A549 (cell line): ENCODE measurements around the gene DTX3. TPM values are rescaled to one million over a fixed set of nuclear protein-coding genes. Genes with fewer than 3 reads are reported as not detected.
"Not testable (repeated sequence)": the region's sequence is repeated elsewhere in the genome, so short reads cannot be mapped to it uniquely, and the experiment has no call there.

Source experiments
- ATAC-seq, 2 experiments: fragments of 200-7000 bp in 1 of 2; fragments of >200 bp in 1 of 2; cut with Nextera tagmentation in 1 of 2; cut with Tn5 transposase in 1 of 2; 3 replicates each; pipeline versions ENCODE4 v1.8.0 to v1.9.1; 2018 to 2020; ENCODE audit warnings: mild to moderate bottlenecking in 1 of 2, moderate library complexity in 1 of 2
- CTCF ChIA-PET: fragments of 300-600 bp; sonication (Branson Sonifier 250); formaldehyde crosslinking; extraction: SDS; loops from one replicate; lab custom pipeline; 2021; ENCODE audit warnings: antibody characterized with exemption, inconsistent platforms; lab: Yijun Ruan, JAX
- POLR2A ChIA-PET: fragments of 350-600 bp; formaldehyde crosslinking; extraction: SDS; loops from one replicate; lab custom pipeline; 2021; ENCODE audit warnings: antibody characterized with exemption, inconsistent platforms; lab: Yijun Ruan, JAX
- DNase-seq, 2 experiments: peaks; one replicate each; pipeline versions ENCODE4 v3.0.0 to v3.0.0-alpha.2; 2011 to 2016; ENCODE audit warnings: low read depth in 1 of 2, low spot score in 1 of 2
- FAIRE-seq: peaks from 2 replicates; lab custom pipeline; 2011; peaks lifted over from hg19 to GRCh38; lab: Jason Lieb, UNC
- H3K27ac ChIP-seq, 2 experiments: fragments of >200 bp; sonication (Bioruptor Twin); formaldehyde crosslinking; 3 replicates each; pipeline ENCODE4 v1.5.1; 2016 to 2017
- H3K4me1 ChIP-seq: fragments of >200 bp; sonication (Bioruptor Twin); formaldehyde crosslinking; 3 replicates; pipeline ENCODE4 v1.6.1; 2016
- H3K4me2 ChIP-seq: fragments of >200 bp; sonication (Bioruptor Twin); formaldehyde crosslinking; 3 replicates; pipeline ENCODE4 v1.6.1; 2016
- H3K4me3 ChIP-seq: fragments of >200 bp; sonication (Bioruptor Twin); formaldehyde crosslinking; 3 replicates; pipeline ENCODE4 v1.5.1; 2016
- H3K9me3 ChIP-seq: fragments of >200 bp; sonication (Bioruptor Twin); formaldehyde crosslinking; 3 replicates; pipeline ENCODE4 v1.6.1; 2016
- ATOH8 ChIP-seq: fragments of 250-450 bp; sonication (Bioruptor Pico); IDR thresholded peaks from 2 replicates; pipeline ENCODE4 v1.5.0; 2020; ENCODE audit warnings: low read depth, mild to moderate bottlenecking, moderate library complexity
- BCL3 ChIP-seq: fragments of >200 bp; sonication (Bioruptor Twin); formaldehyde crosslinking; IDR thresholded peaks from 3 replicates; pipeline ENCODE4 v1.6.1; 2016
- CBX2 ChIP-seq: fragments of 200-600 bp; sonication (generic); IDR thresholded peaks from 2 replicates; pipeline ENCODE4 v1.6.1; 2016; ENCODE audit warnings: low read depth, mild to moderate bottlenecking, borderline replicate concordance
- CHD2 ChIP-seq: fragments of 150-350 bp; IDR thresholded peaks from 2 replicates; pipeline ENCODE4 v1.6.1; 2014; ENCODE audit warnings: low read length; ENCODE audit not compliant: partially characterized antibody
- E2F6 ChIP-seq: IDR thresholded peaks from 2 replicates; pipeline ENCODE4 v1.6.1; 2012; ENCODE audit warnings: low read depth, borderline replicate concordance
- EP300 ChIP-seq, 2 experiments: fragments of >200 bp; sonication (Bioruptor Twin); formaldehyde crosslinking; IDR thresholded peaks; 2 replicates in 1 of 2; 3 replicates in 1 of 2; pipeline ENCODE4 v1.6.1; 2016 to 2017
- HES2 ChIP-seq: fragments of >200 bp; sonication (Bioruptor Twin); formaldehyde crosslinking; IDR thresholded peaks from 2 replicates; pipeline ENCODE4 v1.6.1; 2016
- HEYL ChIP-seq: fragments of 250-450 bp; sonication (Bioruptor Pico); IDR thresholded peaks from 2 replicates; pipeline ENCODE4 v1.8.0; 2021; ENCODE audit warnings: mild to moderate bottlenecking, moderate library complexity
- HOXB5 ChIP-seq: fragments of 250-450 bp; sonication (Bioruptor Pico); IDR thresholded peaks from 2 replicates; pipeline ENCODE4 v1.5.0; 2020; ENCODE audit warnings: mild to moderate bottlenecking, moderate library complexity
- KDM1A ChIP-seq: fragments of 200-600 bp; sonication (generic); IDR thresholded peaks from 2 replicates; pipeline ENCODE4 v1.6.1; 2016; ENCODE audit warnings: low read depth, mild to moderate bottlenecking
- MAX ChIP-seq: IDR thresholded peaks from 2 replicates; pipeline ENCODE4 v1.6.1; 2012
- NFE2L2 ChIP-seq: fragments of 150-350 bp; conservative IDR thresholded peaks from 2 replicates; pipeline ENCODE4 v1.6.1; 2014; ENCODE audit warnings: low read length
- PHF8 ChIP-seq: fragments of 200-600 bp; sonication (generic); IDR thresholded peaks from 2 replicates; pipeline ENCODE4 v1.6.1; 2016; ENCODE audit warnings: low read depth, mild to moderate bottlenecking, antibody characterized with exemption, moderate library complexity, borderline replicate concordance
- RNF2 ChIP-seq: fragments of 200-600 bp; sonication (generic); IDR thresholded peaks from 2 replicates; pipeline ENCODE4 v1.6.1; 2016; ENCODE audit warnings: low read depth, mild to moderate bottlenecking, antibody characterized with exemption, moderate library complexity, borderline replicate concordance
- SMC3 ChIP-seq: fragments of >200 bp; sonication (Bioruptor Twin); formaldehyde crosslinking; IDR thresholded peaks from 3 replicates; pipeline ENCODE4 v1.6.1; 2018; ENCODE audit warnings: inconsistent platforms
- ZC3H11A ChIP-seq: fragments of 450-650 bp; IDR thresholded peaks from 2 replicates; pipeline ENCODE4 v1.6.1; 2014; ENCODE audit warnings: antibody characterized with exemption, mild to moderate bottlenecking
- ZFP36 ChIP-seq: fragments of 450-650 bp; IDR thresholded peaks from 2 replicates; pipeline ENCODE4 v1.6.1; 2014; ENCODE audit warnings: borderline replicate concordance; ENCODE audit not compliant: partially characterized antibody
- ZNF302 ChIP-seq: fragments of 250-450 bp; sonication (Bioruptor Pico); IDR thresholded peaks from 2 replicates; pipeline ENCODE4 v1.9.0; 2021; ENCODE audit warnings: inconsistent platforms, mild to moderate bottlenecking, moderate library complexity
- WGBS: methylation state at CpG from one replicate; pipeline ENCODE4 v1.1.6; 2017; ENCODE audit errors: missing lambda C conversion rate; 5-methylcytosine and 5-hydroxymethylcytosine counted together
- polyA plus RNA-seq, 4 experiments: library from polyadenylated mRNA; depleted of rRNA in 3 of 4; stranded (reverse); fragments of >200 nt; fragmentation: RNase III in 1 of 4; extraction: RNeasy Plus Mini Kit Qiagen cat#74134 plus additional on column Dnase treatment in 1 of 4; gene quantifications; 2 replicates in 3 of 4; 3 replicates in 1 of 4; pipeline ENCODE4 v1.2.3, GENCODE V29; 2011 to 2017

Gene DTX3
- polyA plus RNA-seq, 2 of the 4 experiments (the other 2 are of a cell fraction), result 21.7 to 24.7 TPM

- POLR2A ChIA-PET, H3K4me1 ChIP-seq, H3K4me3 ChIP-seq, FAIRE-seq, H3K4me2 ChIP-seq, ATAC-seq, H3K27ac ChIP-seq: not testable (repeated sequence)
- TF ChIP-seq ZFP36, result peak; percentile 98
- peak in 1 of 2 experiments; percentile 75 for DNase-seq
- 17% methylated on average over 10 of the region's 13 CpGs for WGBS
- H3K9me3 ChIP-seq, result peaks cover 26% of the 10 kb centered on the region
- CTCF ChIA-PET, result interaction anchor here (1.9 kb wide), 1 partner anchor 63 kb away, joined by 6 read pairs; no protein-coding TSS in a partner anchor
Measured at GRCh38 chr12:57645990-57646658, 41.5 kb downstream of the DTX3 start.

- 79% methylated on average over 7 of the region's 15 CpGs for WGBS
Measured at GRCh38 chr12:57646659-57647049, 42.0 kb downstream of the DTX3 start.

GRCh38 chr12:57654042-57654441, 49.4 kb downstream of the DTX3 start:
- H3K9me3 ChIP-seq, result no peaks in the 10 kb centered on the region
- no peaks in the 10 kb centered on the region for H3K4me1 ChIP-seq
- DNase-seq, result no peak
- ChIA-PET POLR2A (no interaction called here), CTCF (interaction anchor here (1.2 kb wide), 1 partner anchor 70 kb away, joined by 3 read pairs; no protein-coding TSS in a partner anchor)
- H3K27ac ChIP-seq, result no peak overlapping the region
- WGBS, result 15% methylated on average over 3 of the region's 3 CpGs
- H3K4me3 ChIP-seq, result no peak overlapping the region
- no peak for ATAC-seq
- no peak overlapping the region for H3K4me2 ChIP-seq
- TF ChIP-seq ZNF302 (CRISPR knock-in tag) (no peak), NFE2L2 (no peak), KDM1A (no peak), HOXB5 (CRISPR knock-in tag) (no peak), MAX (no peak), ZC3H11A (no peak), PHF8 (no peak), HEYL (CRISPR knock-in tag) (no peak), HES2 (no peak)
- FAIRE-seq, result no peak

More at GRCh38 chr12:57646659-57647049, 42.0 kb downstream of the DTX3 start:
- FAIRE-seq, H3K4me1 ChIP-seq, POLR2A ChIA-PET, ATAC-seq, CTCF ChIA-PET, H3K4me2 ChIP-seq, H3K4me3 ChIP-seq, H3K27ac ChIP-seq, DNase-seq: not testable (repeated sequence)
- peaks cover 26% of the 10 kb centered on the region for H3K9me3 ChIP-seq

GRCh38 chr12:57655541-57656240, 51.1 kb downstream of the DTX3 start:
- no peak for ATAC-seq
- no peak for TF ChIP-seq ATOH8 (CRISPR knock-in tag)
- no peak for TF ChIP-seq SMC3
- TF ChIP-seq EP300 (IDR thresholded peaks at IDR 0.05), result no peak
- no peak for TF ChIP-seq CBX2
- no peak for TF ChIP-seq E2F6
- TF ChIP-seq CHD2, result no peak
- no peak for TF ChIP-seq RNF2
- TF ChIP-seq BCL3, result no peak
- WGBS, result 57% methylated on average over 21 of the region's 23 CpGs
- H3K4me3 ChIP-seq, result no peak overlapping the region
- H3K9me3 ChIP-seq, result peaks cover 10% of the 10 kb centered on the region; the same call in 1 of the 3 replicates
- ChIA-PET CTCF (interaction anchor here (0.6 to 1.7 kb wide), 8 partner anchors 15 to 386 kb away, joined by 3 to 5 read pairs (median 4); partner anchors contain the start of gene B4GALNT1), POLR2A (interaction anchor here (1.1 kb wide), 1 partner anchor 109 kb away, joined by 4 read pairs; no protein-coding TSS in a partner anchor)
- FAIRE-seq, result no peak
- no peaks in the 10 kb centered on the region for H3K4me1 ChIP-seq
- no peak overlapping the region for H3K4me2 ChIP-seq
- no peak overlapping the region for H3K27ac ChIP-seq
- DNase-seq, result no peak
